ENCODE data around the gene FLT1.

Gene FLT1

DNA sequence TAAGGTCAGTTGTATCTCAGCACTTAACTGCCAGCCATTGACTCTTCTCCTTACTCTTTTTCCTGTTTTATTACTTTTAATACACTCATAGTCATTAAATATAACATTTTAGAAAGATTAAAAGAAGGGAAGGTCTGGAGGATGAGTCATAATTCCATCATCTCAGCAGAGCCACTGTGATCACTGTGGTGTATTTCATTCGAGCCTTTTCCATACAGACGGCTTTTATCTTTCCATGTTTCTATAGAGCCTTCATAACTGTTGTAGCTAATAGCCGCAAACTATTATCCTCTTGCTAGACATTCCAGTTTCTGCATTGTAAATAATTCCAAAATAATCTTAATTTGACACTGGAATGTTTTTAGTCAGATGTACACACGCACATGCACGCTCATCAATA, 4.7 kb upstream of the FLT1 start:
- TF ChIP-seq FOXM1 (IDR thresholded peaks at IDR 0.05; ENCODE audit: borderline replicate concordance) = no peak
- TF ChIP-seq NFRKB (IDR thresholded peaks at IDR 0.05) = no peak
- TF ChIP-seq FOXA1 (IDR thresholded peaks at IDR 0.05) = no peak
- TF ChIP-seq SP1 (IDR thresholded peaks at IDR 0.05) = no peak
- TF ChIP-seq SUZ12 (IDR thresholded peaks at IDR 0.05) = no peak
- no peak for TF ChIP-seq ELF4 (IDR thresholded peaks at IDR 0.05)
- TF ChIP-seq TARDBP (IDR thresholded peaks at IDR 0.05) = no peak
- no peak for TF ChIP-seq CTBP1 (IDR thresholded peaks at IDR 0.05; ENCODE audit: borderline replicate concordance)
- TF ChIP-seq PKNOX1 (IDR thresholded peaks at IDR 0.05) = no peak
- no peak for TF ChIP-seq ZNF384 (IDR thresholded peaks at IDR 0.05)
- TF ChIP-seq L3MBTL2 (conservative IDR thresholded peaks at IDR 0.05) = no peak
- TF ChIP-seq LEF1 (IDR thresholded peaks at IDR 0.05; ENCODE audit: borderline replicate concordance) = no peak
- no peak for DNase-seq (ENCODE audit: extremely low spot score)
- ChIA-PET POLR2A (no interaction called here), CTCF (interaction anchor here (0.5 kb wide), 1 partner anchor 306 kb away, joined by 5 read pairs; no protein-coding TSS in a partner anchor)

GRCh38 chr13:28498481-28499115, 3.7 kb upstream of the FLT1 start:
- ChIA-PET POLR2A (no interaction called here), CTCF (no interaction called here)
- DNase-seq (ENCODE audit: extremely low spot score) = no peak
- TF ChIP-seq ARNT (IDR thresholded peaks at IDR 0.05) = no peak
- no peak for TF ChIP-seq ELF4 (IDR thresholded peaks at IDR 0.05)
- no peak for TF ChIP-seq SUZ12 (IDR thresholded peaks at IDR 0.05)
- no peak for TF ChIP-seq FOXK2 (IDR thresholded peaks at IDR 0.05)
- TF ChIP-seq FOXA1 (IDR thresholded peaks at IDR 0.05) = no peak
- no peak for TF ChIP-seq FOXM1 (IDR thresholded peaks at IDR 0.05; ENCODE audit: borderline replicate concordance)
- TF ChIP-seq L3MBTL2 (conservative IDR thresholded peaks at IDR 0.05) = no peak
- no peak for TF ChIP-seq LEF1 (IDR thresholded peaks at IDR 0.05; ENCODE audit: borderline replicate concordance)
- no peak for TF ChIP-seq SP1 (IDR thresholded peaks at IDR 0.05)
- no peak for TF ChIP-seq NFRKB (IDR thresholded peaks at IDR 0.05)
- TF ChIP-seq HDGF (IDR thresholded peaks at IDR 0.05; ENCODE audit: borderline replicate concordance) = no peak
- TF ChIP-seq BHLHE40 (IDR thresholded peaks at IDR 0.05; ENCODE audit: borderline replicate concordance) = no peak
- no peak for TF ChIP-seq CTBP1 (IDR thresholded peaks at IDR 0.05; ENCODE audit: borderline replicate concordance)
- no peak for TF ChIP-seq PKNOX1 (IDR thresholded peaks at IDR 0.05)

DNA sequence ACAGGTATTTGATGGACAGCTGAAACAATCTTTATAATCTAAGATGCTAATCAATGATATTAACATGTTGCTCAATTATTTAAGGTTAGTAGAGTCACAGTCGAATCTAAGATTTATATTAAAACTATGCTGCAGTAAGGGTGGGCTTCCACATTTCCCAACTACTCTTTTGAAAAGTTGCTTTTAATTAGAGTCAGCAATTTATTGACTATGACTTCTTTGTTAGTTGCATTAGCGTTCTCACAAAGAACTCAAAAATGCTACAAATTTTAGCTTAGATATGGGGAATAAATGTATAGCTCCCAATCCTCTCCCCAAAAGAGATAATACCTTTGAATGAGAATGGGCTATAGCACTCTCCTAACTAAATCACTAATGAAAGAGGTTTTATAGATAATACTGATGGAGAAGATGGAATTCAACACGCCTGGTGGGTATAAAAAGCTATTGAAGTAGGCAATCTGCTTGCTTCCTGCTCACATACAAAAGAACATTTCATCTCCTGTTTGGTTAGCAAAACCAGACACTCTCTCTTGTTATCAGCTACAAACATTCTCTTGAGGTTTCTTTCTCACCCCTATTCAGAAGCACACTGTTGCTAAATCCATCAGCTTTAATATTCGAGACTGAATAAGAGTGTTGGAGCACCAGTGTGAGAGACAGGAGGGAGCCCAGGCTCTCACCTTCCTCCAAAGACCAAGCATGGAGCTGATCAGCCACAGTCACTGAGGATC, 2.4 kb upstream of the FLT1 start:
- TF ChIP-seq ZNF384 (IDR thresholded peaks at IDR 0.05) (no peak), FOXA1 (IDR thresholded peaks at IDR 0.05) (no peak), BHLHE40 (IDR thresholded peaks at IDR 0.05; ENCODE audit: borderline replicate concordance) (no peak), L3MBTL2 (conservative IDR thresholded peaks at IDR 0.05) (no peak), SUZ12 (IDR thresholded peaks at IDR 0.05) (no peak), FOXK2 (IDR thresholded peaks at IDR 0.05) (no peak), TARDBP (IDR thresholded peaks at IDR 0.05) (no peak), NFRKB (IDR thresholded peaks at IDR 0.05) (no peak), LEF1 (IDR thresholded peaks at IDR 0.05; ENCODE audit: borderline replicate concordance) (no peak), SP1 (IDR thresholded peaks at IDR 0.05) (no peak), ARNT (IDR thresholded peaks at IDR 0.05) (no peak), CTBP1 (IDR thresholded peaks at IDR 0.05; ENCODE audit: borderline replicate concordance) (no peak), PKNOX1 (IDR thresholded peaks at IDR 0.05) (no peak), ELF4 (IDR thresholded peaks at IDR 0.05) (no peak), FOXM1 (IDR thresholded peaks at IDR 0.05; ENCODE audit: borderline replicate concordance) (no peak), HDGF (IDR thresholded peaks at IDR 0.05; ENCODE audit: borderline replicate concordance) (no peak)
- POLR2A ChIA-PET = interaction anchor here (1.0 kb wide), 1 partner anchor 160 kb away, joined by 4 read pairs; no protein-coding TSS in a partner anchor
- no peak for DNase-seq (ENCODE audit: extremely low spot score)
- CTCF ChIA-PET = no interaction called here

GRCh38 chr13:28496188-28496564, 1.2 kb upstream of the FLT1 start:
- ChIA-PET POLR2A (no interaction called here), CTCF (no interaction called here)
- TF ChIP-seq FOXK2 (IDR thresholded peaks at IDR 0.05) = no peak
- no peak for TF ChIP-seq FOXA1 (IDR thresholded peaks at IDR 0.05)
- TF ChIP-seq LEF1 (IDR thresholded peaks at IDR 0.05; ENCODE audit: borderline replicate concordance) = no peak
- no peak for TF ChIP-seq L3MBTL2 (conservative IDR thresholded peaks at IDR 0.05)
- no peak for TF ChIP-seq SP1 (IDR thresholded peaks at IDR 0.05)
- TF ChIP-seq ELF4 (IDR thresholded peaks at IDR 0.05) = no peak
- TF ChIP-seq BHLHE40 (IDR thresholded peaks at IDR 0.05; ENCODE audit: borderline replicate concordance) = no peak
- no peak for TF ChIP-seq ARNT (IDR thresholded peaks at IDR 0.05)
- no peak for DNase-seq (ENCODE audit: extremely low spot score)

DNA sequence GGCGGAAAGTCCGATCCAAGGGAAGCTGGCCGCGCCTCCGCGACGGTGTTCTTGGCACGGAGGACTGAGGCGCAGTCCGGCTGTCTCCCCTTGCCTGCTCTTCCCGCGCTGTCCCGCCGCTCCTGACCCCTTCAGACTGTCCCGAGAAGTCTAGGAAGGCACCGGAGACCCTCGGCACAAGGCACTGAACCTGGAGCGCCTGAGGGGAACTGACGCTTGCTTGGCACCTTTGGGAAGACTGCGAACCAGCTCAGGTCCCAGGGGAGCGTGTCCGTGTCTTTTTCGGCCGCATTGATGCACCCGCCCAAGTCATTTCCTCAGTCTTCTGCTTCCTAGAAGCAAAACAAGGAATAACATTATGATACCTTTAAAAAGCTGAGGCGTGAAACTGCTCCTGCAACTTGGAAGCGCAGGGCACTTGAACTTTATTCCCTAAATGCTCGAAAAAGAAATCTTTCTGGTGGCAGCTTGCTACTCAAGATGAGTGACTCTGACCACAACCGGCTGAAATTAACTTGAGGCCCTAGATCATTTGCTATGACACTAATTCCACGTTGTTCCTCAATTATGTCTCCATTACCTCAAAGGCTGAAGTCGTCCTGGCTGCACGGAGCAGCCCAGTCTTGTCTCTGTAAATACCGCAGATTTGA, 735 bp upstream of the FLT1 start:
- TF ChIP-seq BHLHE40 (IDR thresholded peaks at IDR 0.05; ENCODE audit: borderline replicate concordance) = no peak
- no peak for TF ChIP-seq CTBP1 (IDR thresholded peaks at IDR 0.05; ENCODE audit: borderline replicate concordance)
- no peak for TF ChIP-seq SUZ12 (IDR thresholded peaks at IDR 0.05)
- TF ChIP-seq SP1 (IDR thresholded peaks at IDR 0.05) = no peak
- TF ChIP-seq ARNT (IDR thresholded peaks at IDR 0.05) = no peak
- TF ChIP-seq FOXK2 (IDR thresholded peaks at IDR 0.05) = no peak
- TF ChIP-seq L3MBTL2 (conservative IDR thresholded peaks at IDR 0.05) = no peak
- no peak for TF ChIP-seq FOXM1 (IDR thresholded peaks at IDR 0.05; ENCODE audit: borderline replicate concordance)
- no peak for TF ChIP-seq HDGF (IDR thresholded peaks at IDR 0.05; ENCODE audit: borderline replicate concordance)
- no peak for TF ChIP-seq ELF4 (IDR thresholded peaks at IDR 0.05)
- no peak for TF ChIP-seq FOXA1 (IDR thresholded peaks at IDR 0.05)
- no peak for TF ChIP-seq PKNOX1 (IDR thresholded peaks at IDR 0.05)
- no peak for TF ChIP-seq TARDBP (IDR thresholded peaks at IDR 0.05)
- TF ChIP-seq NFRKB (IDR thresholded peaks at IDR 0.05) = no peak
- no peak for TF ChIP-seq LEF1 (IDR thresholded peaks at IDR 0.05; ENCODE audit: borderline replicate concordance)
- no peak for TF ChIP-seq ZNF384 (IDR thresholded peaks at IDR 0.05)
- CTCF ChIA-PET = no interaction called here
- POLR2A ChIA-PET = interaction anchor here (1.0 kb wide), 1 partner anchor 9 kb away, joined by 5 read pairs; no protein-coding TSS in a partner anchor
- peak; percentile 38 for DNase-seq (ENCODE audit: extremely low spot score)
